ENCODE measurements around the gene HOMER2.
"Not testable (repeated sequence)": the region's sequence is repeated elsewhere in the genome, so short reads cannot be mapped to it uniquely, and the experiment has no call there.

The HOMER2 gene

GRCh38 chr15:82963471-82964341 is 11.2 kb upstream of the HOMER2 start:
- DNase-seq: no peak

GRCh38 chr15:82960766-82961165 is 8.2 kb upstream of the HOMER2 start:
- no peak for DNase-seq

DNA sequence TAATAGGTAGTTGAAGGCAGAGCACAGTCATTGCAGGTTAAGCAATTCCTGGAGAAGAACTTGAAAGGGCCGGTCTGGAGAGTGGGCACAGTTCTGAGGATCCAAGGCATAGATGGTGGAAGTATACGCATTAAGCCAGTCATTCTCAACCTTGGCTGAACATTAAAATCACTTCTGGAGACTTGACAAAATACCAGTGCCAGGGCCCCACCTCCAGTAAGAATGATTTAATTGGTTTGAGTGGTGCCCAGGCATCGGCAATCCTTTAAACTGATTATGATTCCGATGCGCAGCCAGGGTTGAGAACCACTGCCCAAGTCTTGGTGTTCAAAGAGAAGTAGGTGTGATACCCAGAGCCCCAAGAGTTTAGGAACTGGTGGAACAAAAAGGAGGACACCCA is 6.9 kb upstream of the HOMER2 start:
- no peak for DNase-seq

DNA sequence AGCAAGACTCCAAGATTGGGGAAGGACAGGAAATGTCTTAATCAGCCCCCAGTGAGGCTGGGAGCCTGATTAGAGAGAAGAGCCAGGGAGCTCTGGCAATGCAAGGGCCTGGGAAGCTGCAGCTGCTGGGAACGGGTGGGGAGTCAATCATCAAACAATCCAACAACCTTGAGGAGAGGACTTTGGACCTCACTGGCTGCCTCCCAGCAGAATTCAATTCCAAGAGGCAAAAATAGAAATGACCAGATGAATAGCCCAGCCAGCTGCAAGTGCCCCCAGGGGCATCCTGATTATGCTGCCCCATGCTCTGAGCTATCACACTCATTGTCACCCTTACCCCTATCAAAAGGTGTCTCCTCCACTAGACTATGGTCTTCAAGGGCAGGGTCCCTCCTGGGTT is 6.1 kb upstream of the HOMER2 start:
- DNase-seq: no peak

DNA sequence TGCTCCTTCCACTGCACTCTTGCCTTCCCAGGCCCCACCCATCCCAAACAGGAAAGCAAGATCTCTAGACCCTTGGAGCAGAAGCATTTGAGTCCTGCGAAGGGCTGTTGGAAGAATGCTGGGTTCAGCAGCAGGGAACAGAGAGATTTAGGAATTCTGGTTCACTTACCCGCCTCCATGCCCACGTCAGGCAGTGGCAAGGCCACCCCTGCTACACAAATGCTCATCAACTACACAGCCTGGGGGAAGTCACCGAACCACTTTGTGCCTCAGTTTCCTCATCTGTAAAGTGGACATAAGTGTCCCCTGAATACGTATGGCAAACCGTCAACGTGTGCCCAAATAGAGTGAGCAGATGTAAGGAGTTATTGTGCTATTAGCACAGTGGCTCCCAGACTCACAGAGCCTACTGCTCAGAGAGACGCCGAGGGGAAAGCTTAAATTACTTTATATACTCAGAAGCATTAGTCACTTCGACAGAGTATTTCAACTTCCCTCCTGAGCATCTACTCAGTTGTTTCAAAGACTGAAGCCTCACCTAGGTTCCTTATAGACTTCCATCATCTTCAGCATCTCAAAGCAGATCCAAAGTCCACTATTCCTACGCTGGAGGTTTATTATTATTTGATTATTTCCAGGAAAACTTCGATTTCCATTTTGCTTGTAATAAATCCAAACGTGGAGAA is 905 bp downstream of the HOMER2 start:
- no peak for DNase-seq

DNA sequence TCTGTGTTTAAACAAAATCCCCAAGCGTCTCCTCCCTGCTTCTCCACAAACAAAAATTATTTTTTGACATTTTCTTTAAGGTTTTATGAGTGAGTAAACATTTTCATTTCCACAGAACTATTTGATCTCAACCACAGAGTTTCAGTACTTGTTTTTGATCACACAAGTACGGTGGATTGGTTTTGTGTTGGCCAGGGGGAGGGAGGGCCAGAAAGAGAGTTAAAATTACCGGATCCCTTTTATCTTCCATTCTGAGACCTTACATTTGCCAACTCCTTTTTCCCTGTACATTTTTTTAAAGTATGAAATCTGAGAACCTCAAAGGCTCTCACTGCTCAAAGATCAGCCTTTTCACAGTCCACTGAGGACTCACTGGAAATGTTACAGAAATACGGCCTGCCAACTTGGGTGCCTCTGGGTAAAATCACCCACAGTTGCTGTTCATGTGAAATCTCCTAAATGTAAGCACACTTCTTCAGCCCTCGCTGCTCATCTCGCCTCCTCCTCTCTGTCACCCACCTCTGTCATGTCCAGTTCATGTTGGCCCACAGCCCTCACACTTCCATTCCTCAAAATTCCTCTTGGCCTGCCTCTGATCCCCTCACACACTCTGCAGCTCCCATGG is 1.7 kb downstream of the HOMER2 start:
- DNase-seq: no peak

DNA sequence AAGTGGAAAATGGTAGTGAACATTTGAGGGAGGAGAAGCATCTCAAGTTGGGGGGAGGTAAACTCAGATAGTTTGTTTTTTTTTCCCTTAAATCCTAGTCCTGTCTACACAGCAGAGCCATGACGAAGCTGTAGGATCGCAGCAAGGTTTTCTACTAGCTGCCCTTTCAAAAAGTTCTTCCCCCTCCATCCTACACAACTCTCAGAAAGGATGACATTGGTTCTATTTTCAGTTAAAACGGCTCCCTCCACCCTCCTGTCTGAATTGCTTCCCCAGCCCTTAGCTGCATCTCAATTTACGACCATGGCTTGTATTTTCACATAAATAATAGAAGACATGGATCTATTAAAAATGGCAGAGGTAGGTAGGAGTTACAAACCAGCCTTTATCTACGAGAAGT is 2.2 kb downstream of the HOMER2 start:
- no peak for DNase-seq

DNA sequence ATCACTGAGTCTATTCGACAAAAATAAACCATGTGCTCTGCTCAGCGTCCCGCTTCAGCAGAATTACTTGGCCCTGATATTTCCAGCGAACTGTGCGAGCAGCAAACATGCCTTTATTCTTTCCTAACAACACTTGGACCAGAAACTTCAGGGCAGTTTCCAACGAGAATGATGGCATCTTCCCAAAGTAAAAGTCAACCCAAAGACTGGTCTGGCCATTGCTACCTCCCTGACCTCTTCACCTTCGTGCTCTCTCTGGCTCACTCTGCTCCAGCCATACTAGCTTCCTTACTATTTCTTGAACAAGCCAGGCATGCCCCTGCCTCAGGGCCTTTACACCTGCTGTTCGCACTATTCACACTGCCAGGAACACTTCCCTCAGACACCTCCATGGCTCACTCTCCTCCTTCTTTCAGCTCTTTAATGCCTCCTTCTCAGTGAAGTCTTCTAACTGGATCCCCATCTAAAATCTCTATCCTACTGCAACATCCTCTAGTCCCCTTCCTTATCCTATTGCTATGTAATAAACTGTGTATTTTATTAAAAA is 6.3 kb downstream of the HOMER2 start:
- no peak for DNase-seq

DNA sequence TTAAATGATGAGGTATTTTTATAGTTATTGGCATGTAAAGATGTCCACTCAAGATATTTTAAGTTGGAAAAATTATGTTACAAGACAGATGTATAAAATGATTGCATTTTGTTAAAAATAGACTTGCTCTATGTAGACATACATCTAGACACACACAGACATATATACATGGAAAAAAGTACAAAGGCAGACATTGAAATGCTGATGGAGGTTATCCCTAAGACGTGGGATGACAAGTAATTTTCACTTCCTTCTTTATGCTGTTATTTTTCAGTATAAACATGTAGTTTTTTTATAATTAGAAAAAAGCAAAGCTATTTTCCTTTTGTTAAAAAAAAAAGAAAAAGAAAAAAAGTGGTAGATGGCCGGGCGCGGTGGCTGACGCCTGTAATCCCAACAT is 7.2 kb downstream of the HOMER2 start:
- DNase-seq: no peak

- DNase-seq: no peak
These were observed 7.7 kb downstream of the HOMER2 start for GRCh38 chr15:82944821-82945220.

- no peak for DNase-seq
These were observed 8.5 kb downstream of the HOMER2 start for GRCh38 chr15:82944056-82944455.

DNA sequence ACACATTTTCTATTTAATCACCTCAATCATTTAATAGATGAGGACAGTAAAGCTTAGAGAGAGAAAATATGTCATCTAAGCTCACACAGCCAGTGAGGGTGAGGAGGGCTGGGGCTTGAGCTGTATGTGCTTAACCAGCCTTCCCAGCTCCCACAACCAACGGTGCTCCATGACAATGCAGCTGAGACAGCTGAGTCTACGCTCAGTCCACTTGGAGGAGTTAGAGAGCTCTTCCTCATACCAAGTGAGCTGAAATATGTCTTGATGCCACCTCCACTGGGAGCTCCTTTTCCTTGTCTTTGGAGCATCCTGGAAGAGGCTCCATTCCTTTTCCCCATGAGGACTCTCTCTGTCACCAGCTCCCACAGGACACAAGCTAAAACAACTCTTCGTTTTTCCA is 9.3 kb downstream of the HOMER2 start:
- no peak for DNase-seq

DNA sequence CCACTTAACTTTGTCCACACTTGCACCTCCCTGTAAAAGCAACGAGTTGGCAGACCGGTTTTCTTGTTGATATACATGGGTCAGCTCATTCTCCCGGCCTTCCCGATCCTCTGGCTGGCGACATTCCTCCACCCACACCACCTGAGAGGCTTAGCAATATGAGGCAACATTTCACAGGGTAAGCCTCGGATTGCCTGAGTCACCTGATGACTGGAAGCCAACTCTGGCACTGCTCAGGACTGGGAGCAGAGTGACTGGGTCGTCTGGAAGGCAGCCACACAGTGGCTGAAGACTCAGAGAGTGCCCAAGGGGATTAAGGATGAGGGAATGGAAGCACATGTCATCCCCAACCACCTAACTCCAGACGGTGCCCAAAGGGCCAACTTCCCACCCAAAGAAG is 9.8 kb downstream of the HOMER2 start:
- DNase-seq: no peak

DNA sequence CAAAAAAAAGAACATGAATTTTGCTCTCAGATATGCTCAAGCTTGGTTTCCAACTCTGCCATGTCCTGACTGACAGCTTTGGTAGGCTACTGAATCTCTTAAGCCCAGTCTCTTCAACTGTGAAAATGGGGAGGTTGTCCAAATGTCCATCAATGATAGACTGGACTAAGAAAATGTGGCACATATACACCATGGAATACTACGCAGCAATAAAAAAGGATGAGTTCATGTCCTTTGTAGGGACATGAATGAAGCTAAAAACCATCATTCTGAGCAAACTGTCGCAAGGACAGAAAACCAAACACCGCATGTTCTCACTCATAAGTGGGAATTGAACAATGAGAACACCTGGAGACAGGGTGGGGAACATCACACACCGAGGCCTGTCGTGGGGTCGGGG is 12.8 kb downstream of the HOMER2 start:
- DNase-seq: not testable (repeated sequence)

DNA sequence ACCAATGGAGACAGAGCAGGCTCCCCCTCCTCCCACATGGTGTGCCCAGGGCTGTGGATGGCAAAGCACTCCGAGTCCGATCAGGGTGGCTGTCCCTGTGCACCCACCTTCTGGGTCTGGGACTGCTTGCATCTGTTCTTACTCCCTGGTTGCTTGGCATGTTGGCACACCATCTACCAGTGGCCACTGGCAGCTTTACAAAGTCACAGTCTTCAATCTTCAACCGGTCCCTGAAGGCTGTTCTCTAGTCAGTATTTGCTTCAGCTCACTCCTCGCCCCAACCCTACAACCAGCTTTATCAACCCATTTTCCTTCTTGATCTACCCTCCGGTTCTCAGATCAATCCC is 14.8 kb downstream of the HOMER2 start:
- DNase-seq: no peak

- no peak for DNase-seq
These were observed 15.4 kb downstream of the HOMER2 start for GRCh38 chr15:82936966-82937711.

DNA sequence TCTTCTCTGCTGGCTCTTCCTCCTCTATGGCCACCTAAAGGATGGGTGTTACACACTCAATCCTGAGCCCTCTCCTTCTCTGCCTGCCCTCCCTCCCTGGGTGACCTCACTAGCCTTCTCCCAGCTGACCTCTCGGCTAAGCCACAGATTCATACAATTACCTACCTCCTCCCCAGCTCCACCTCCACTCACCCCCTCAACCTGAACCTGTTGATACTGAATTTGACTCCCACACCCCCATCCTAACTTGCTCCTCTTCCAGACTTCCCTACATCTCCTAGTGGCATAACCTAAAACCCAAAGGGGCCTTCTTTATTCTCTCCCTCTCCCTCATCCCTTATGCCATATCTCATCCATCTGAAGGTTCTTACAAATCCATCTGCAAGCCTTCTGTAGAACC is 17.1 kb downstream of the HOMER2 start:
- DNase-seq: no peak

DNA sequence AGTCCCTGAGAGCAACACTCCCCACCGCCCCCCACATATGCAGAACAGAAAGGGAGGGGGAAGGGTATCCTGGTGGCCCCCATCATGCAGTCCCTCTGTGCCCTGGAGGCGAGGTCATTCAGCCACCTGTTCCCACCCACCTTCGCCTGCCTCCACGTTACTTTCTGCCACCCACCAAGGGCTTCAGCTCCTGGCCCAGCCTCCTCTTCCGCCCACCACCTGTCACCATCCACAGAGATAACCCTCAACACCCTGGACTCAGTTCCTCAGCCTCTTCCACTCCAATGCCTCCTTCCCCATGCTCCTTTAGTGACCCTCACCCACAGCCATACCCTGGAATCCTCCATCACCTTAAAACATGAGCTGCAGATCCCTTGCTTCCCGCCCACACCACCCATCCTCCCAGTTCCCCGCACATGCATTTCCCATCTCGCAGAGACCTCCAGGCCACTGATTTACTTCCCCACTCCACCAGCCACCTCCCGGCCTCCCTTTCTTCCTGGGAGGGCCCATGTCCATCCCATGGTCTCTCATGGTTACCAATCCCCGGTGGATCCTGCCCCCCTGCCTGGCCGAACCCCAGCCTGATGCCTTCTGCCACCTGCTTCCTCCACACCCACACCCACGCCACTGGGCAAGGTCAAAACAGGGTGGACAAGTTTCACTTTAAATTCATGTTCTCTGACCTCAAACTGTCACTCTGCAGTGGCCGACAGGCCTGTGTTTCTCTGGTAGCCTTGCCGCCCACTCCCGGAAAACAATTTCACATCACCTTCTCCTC is 18.2 kb downstream of the HOMER2 start:
- no peak for DNase-seq

- no peak for DNase-seq
These were observed 18.9 kb downstream of the HOMER2 start for GRCh38 chr15:82933576-82933975.

DNA sequence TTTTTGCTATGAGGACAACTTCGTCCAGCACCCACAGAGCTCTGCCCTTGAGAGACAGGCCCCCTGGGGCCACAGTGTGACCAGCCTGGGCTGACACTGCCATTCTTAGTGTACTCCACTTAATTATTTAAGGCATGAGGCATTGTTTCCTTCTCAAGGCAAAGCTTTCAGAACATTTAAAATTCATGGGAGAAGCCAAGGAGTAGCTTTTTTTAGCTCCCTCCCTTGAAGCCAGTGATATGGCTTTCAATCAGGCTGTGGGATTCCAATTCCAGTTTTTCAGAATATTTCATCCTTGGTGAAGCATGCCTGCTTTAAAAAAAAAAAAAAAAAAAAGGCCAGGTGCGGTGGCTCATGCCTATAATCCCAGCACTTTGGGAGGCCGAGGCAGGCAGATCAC is 21.3 kb downstream of the HOMER2 start:
- no peak for DNase-seq

- no peak for DNase-seq
These were observed 22.1 kb downstream of the HOMER2 start for GRCh38 chr15:82930461-82930860.

GRCh38 chr15:82928711-82929110 is 23.8 kb downstream of the HOMER2 start:
- no peak for DNase-seq
